Keratinocyte (primary cell): ENCODE data around the gene PLPP1.

Experiments
- EZH2 ChIP-seq: IDR thresholded peaks from one replicate; pipeline ENCODE4 v1.6.1; 2012; ENCODE audit warnings: inconsistent platforms, mild to moderate bottlenecking, low read length, moderate library complexity
- TF ChIP-seq, protein P1 (sequence below), 3 experiments: IDR thresholded peaks in 1 of 3; conservative IDR thresholded peaks in 1 of 3; optimal IDR thresholded peaks in 1 of 3; 2 replicates in 2 of 3; 3 replicates in 1 of 3; pipeline versions ENCODE3 to v1.5.1; 2011; ENCODE audit warnings: low read length in 3 of 3, mild to moderate bottlenecking in 3 of 3, moderate library complexity in 2 of 3, control low read depth in 1 of 3, inconsistent platforms in 1 of 3; ENCODE audit not compliant: insufficient read depth in 2 of 3; ENCODE audit errors: extremely low read depth in 1 of 3

DNA sequence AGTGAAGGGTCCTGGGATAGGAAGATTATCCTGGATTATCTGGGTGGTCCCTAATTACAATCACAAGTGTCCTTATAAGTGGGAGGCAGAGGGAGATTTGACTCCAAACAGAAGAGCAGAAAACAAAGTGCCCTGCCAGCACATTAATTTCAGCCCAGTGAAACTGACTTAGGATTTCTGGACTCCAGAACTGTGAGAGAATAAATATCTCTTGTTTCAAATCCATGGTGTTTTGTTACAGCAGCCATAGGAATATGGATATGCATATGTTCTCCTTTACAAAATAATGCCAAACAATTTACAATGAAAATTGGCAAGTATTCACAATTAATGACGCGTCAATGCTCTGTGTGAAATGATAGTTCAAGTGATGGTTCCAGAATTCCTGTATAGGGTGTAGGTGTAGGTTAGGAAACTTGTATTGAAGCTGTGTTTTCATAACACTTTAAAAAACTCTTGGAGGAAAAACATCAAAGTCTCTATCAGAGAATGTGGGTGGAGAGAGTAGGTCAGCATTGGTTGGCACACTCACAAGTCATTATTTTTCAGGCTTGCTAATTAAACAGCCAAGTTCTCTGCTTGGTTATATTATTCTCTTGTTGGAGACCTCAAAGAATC, 19.9 kb upstream of the PLPP1 start:
- TF ChIP-seq, protein P1, sequence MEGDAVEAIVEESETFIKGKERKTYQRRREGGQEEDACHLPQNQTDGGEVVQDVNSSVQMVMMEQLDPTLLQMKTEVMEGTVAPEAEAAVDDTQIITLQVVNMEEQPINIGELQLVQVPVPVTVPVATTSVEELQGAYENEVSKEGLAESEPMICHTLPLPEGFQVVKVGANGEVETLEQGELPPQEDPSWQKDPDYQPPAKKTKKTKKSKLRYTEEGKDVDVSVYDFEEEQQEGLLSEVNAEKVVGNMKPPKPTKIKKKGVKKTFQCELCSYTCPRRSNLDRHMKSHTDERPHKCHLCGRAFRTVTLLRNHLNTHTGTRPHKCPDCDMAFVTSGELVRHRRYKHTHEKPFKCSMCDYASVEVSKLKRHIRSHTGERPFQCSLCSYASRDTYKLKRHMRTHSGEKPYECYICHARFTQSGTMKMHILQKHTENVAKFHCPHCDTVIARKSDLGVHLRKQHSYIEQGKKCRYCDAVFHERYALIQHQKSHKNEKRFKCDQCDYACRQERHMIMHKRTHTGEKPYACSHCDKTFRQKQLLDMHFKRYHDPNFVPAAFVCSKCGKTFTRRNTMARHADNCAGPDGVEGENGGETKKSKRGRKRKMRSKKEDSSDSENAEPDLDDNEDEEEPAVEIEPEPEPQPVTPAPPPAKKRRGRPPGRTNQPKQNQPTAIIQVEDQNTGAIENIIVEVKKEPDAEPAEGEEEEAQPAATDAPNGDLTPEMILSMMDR (optimal IDR thresholded peaks at IDR 0.05 in 1 of 3, IDR thresholded peaks at IDR 0.05 in 1 of 3, conservative IDR thresholded peaks at IDR 0.05 in 1 of 3; ENCODE audit: extremely low read depth in 1 of 3, insufficient read depth in 2 of 3, low read length in 3 of 3), result no peak
- TF ChIP-seq EZH2, result no peak
